GM19351 (cell line): ENCODE measurements around the gene DYSF.

Source experiments
- ATAC-seq: cut with Tn5 transposase; IDR thresholded peaks from one replicate; pipeline ENCODE4 v1.9.1; 2021; ENCODE audit warnings: mild to moderate bottlenecking, moderate library complexity; ENCODE audit not compliant: unreplicated experiment

Gene DYSF

DNA sequence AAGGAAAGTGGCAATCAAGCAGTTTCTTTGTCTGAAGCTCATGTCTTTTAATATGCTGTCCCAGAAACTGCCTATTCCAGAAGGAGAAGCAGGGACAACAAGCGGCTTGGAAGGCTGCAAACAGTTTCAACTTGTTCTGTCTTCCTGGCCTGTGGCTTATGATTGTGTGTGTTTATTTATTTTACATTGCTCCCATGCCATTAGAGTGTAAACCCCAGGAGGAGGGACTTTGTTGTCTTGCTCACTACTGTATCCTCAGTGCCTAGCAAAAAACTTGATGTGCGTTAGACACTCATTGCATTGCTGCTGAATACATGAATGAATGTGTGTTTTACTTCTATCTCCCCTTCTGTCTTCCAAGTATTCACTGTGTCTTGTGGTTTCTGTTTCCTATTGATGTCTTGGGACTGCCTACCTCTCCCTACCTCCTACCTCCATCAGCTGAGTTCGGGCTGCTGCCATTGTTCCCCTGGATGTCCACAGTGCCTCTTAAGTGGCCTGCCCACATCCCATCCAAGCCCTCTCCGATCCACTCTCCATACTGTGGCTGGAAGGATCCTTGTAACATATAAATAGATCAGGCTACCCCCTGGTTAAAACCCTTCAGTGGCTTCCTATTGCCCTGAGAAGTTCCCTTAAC is 261.4 kb downstream of the DYSF start:
- ATAC-seq: no peak

DNA sequence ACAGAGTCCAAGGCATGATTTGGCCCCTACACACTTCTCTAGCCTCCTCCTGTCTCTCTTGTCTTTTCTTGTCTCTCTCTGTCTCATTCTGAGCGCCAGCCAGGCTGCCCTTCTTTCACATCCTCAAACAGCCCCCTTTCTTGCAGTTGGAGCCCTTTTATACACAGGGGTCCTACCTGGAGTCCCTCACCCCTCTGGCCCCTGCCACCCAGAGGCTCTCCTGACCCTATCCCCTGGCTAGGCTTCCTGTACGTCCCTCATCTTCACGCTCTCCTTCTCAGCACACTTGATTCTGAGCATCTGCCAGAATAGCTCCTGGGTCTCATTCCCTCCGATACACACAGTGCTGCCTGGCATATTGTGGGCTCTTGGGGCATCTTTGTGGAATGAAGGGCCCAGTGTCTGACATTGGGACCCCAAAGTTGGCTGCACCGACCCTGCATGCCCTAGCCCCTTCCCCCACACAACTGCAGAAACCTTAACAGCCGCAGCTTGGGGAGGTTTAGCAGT is 261.9 kb downstream of the DYSF start:
- no peak for ATAC-seq

DNA sequence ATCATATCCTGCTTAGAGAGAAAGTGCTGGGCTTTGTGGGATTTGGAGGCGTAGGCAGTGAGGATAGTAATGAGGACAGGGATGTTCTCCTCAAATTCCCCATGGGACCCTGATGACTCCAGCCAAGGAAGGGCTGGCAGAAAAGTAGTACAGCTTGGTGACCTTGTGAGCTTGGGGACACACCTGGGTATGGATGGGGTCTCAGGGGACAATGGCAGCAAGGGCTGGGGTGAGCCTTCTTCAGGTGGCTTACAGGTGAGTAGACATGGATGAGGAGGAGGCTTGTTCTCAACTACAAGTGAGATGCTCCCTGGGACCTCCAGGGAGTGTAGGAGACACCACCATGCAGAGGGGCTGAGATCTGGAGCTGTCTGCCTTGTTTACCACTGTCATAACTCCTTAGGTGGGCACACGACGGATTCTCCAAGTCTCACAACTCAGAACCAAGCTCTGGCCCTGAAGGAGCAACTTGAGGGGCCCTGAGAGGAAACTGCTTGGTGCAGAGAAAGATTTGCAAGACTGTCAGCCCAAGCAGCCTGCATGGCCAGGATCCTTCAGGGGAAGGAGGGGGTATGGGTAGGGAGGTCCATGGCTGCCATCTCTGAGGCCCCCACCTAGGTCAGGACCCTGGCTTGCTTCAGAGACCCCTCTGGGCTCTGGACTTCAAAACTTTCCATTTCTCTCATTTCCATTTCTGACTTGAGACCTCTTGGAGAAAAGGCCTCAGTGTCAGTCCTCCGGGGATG is 262.8 kb downstream of the DYSF start:
- ATAC-seq: no peak

DNA sequence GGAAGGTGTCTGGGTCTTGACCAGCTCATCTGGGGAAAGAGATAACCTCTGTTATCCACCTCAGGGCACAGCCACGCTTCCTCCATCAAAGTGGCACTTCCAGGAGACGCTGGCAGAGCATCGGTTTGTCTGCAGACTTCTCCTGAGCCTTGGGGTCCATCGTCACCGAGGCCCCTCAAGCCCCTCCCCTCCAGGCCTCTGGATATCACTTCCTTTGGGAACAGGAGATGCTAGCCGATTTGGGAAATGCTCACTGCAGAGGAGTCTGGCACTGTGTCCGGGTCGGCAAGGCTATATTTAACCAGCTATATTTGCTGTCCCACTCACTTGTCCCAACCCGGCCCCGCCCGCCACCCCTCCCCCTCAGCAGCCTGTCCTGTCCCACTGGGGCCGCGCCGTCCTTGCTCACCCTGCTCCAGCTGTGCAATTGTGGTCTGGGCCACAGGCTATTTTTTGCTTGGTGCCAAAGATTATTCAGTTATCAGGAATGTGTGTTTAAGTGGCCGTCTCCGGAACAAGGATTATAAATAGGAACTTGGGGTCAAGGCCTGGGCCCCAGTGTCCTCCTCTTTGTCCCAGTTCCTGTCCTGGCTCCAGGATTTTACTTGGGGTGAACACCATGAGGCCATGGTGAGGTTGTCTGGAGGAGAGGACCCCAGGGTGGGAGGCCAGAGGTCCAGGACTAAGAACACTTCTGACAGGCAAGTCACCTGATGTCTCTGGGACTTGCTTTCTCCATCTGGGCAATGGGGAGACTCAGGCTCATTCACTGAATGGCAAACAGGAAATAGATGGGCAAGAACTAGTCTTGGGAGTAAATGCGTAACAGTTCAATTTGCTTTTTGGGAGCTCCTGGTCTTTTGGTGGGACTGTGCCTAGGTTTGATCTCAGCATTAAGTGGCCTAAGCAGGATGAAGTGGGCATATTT is 263.6 kb downstream of the DYSF start:
- no peak for ATAC-seq

DNA sequence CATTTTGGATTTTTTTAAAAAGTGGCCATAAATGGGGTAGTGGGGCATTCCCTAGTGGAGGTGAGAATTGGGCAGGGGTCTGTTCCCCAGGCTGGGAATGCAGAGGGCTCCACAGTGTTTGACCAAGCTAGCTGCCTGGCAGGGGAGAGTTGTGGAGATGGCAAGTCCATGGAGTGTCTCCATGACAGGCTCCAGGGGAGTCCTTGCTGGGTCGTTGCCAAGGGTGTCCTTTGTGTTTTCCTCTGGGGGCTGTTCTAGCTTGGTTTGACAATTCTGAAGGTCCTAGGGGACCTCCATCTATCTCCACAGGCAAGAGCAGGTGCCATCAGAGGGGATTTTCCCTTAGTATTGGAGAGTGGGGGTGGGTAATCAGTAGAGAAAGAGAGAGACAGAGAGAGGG is 265.3 kb downstream of the DYSF start:
- no peak for ATAC-seq

DNA sequence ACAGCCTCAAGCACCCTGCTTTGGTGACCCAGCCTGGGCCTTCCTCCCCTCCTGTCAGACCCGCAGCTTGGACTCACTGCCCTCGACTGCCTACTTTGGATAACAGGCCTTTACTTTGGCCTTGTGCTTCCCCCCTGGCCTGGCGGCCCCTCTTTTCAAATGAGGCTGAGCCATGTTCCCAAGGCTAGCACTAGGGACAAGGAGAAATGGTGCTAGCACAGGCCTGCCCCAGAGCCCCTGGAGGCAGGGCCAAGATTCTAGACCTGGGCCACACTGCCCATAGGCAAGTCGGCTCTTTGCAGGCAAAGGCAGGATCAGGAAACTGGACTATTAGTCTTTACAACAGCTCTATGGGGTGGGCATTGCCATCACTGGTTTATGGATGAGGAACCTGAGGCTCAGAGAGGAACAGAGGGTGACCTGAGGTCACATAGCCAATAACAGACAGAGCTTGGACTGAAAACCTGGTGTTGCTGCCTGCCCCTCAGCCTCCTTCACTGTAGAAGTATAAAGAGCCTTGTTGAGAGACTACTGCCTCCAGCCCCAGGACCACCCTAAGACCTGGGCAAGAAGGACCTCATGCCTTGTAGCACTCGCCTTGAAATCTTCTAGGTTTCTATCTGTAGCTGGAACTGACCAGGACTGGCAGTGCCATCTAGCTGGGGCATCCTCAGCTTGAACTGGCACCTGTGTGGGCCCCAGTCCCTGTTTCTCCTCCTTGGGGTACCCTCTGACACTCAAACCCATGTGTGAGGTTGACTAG is 266.3 kb downstream of the DYSF start:
- no peak for ATAC-seq

DNA sequence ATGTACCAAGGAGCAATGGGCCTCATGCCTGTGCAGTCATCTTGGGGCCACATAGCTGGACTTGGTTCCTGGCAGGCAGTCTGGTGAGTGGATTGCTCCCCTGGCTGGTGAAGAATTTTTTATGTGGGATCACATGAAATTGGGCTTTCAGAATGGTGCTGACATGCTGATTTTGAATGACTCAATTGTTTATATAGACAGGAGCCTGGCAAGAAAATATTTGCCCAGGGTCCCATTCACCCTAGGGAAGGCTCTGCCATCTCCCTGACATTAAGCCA is 266.9 kb downstream of the DYSF start:
- no peak for ATAC-seq

DNA sequence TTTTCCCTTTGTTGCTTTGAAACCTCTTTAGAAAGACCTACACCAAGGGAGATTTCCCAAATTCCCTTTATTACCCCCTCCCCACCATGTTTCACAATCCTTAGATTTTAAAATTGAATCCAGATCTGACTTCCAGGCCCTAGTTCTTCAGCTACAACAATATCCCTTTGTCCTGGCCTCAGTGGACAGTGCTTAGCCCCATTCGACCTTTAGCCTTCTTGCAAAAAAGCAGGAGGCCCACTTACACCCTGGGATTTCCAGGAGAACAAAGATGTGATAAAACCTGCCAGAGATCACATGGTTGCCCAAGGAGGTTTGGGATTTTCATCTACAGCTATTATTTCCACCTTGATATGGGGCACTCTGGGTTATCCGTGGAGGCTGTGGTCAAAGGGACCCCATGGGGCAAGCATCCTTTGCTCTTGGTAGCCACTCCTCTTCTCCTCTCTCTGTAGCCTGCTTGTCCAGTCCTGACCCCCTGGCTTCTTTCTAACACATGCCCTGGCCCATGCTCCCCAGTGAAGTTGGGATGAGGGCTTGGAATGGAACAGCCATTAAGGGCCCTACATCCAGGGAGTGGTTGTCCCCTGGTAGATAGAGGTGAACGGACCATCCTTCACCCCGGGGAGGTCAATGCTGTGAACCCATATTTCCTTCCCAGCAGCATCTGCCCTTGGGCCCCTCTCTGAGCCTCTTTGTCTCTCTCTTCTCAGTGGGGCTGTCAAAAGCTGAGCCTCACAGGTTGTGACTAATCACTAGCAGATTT is 267.4 kb downstream of the DYSF start:
- no peak for ATAC-seq

DNA sequence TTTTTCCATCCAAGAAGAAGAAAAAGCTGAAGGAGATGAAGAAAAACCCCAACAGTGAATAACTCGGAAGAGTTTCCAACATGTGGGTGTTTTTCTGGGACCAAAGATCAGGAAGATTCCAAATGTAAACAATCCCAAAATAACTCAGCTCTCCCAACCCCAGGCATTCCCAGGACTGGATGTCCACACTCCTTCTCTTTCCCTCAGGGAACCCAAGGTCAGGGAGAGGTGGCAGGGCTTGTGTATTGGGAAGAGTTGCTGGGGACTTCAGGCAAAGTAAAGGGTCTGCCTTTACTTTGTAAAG is 268.0 kb downstream of the DYSF start:
- no peak for ATAC-seq

DNA sequence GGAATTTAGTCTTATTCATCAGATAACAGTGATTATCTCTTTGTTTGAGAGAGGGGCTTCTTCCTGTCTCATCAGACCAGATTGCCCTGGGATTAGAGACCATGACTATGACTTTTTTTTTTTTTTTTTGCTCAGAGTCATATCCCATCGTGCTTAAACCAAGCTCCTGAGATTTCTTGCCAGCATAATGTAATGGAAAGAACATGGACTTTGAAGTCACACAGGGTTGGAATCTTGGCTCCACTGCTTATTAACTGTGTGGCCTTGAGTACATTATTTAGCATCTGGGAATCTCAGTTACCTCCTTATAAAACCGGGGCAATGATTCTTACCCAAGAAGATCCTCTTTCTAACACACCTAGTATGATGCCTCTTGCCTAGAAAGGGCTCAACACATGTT is 268.3 kb downstream of the DYSF start:
- no peak for ATAC-seq

DNA sequence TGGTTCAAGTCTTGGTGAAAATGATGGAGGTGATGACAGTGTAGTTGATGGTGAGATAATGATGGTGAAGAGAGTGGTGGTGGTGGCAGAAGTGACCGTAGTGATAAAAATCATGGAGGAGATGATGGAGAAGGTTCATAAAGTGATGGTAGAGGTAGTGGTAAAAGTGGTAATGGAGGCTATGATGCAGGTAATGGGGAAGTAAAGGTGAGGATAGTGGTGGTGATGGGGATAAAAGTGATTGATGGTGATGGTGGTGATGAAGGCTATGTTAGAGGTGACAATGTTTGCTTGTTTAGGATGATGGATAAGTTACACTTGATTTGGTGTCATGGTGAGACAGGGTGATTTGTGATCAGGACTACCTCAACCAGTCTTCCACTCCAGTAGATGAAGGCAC is 268.9 kb downstream of the DYSF start:
- ATAC-seq: no peak

DNA sequence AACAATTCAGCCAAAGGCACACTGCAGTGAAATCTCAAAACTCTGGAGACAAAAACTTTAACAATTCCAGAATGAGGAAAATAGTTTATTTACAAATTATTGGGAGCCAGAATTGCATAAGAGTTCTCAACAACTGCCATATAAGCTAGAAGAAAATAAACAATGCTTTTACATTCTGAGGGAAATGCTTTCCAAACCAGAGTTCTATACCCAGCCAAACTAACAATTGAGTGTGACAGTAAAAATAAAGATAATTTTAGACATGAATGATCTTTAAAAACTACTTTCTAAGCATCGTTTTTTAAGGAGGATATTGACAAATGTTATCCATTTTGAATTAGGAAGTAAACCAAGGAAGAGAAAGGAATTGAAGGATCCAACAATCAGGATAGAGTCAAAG is 271.4 kb downstream of the DYSF start:
- ATAC-seq: no peak

DNA sequence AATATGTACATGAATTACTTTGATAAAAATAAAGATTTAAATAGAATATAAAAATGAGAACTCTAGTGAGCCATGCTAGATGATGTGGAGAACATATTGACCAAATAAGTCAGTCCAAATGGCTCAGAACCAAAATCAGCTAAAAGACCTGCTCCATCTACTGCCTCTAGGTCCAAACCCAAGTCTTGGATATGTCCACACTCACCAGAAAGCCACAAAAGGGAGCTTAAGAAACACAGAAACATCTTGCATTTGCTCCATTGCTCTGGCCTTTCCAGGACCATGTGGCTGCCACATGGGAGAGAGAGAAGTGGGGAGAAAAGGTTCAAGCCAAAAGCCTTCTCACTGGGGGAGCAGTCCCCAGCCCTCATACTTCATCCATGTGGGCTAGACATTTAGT is 272.5 kb downstream of the DYSF start:
- no peak for ATAC-seq

DNA sequence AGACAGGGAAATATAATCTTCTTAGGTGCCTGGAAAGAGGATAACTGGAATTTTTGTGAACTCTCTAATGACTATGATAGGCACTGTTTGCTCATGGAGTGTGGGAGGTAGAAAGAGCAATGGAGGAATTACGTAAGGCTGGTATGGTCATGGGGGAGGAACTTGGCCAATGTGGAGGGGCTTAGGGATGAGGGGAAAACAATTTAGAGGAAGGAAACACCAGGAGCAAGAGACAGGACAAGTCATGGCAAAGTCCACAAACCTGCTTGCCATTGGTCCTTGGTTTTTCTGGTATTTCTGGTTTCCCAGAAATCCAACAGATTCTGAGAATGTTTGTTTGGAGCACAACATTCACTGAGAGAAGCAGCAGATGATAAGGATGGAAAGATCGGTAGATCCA is 274.2 kb downstream of the DYSF start:
- no peak for ATAC-seq

DNA sequence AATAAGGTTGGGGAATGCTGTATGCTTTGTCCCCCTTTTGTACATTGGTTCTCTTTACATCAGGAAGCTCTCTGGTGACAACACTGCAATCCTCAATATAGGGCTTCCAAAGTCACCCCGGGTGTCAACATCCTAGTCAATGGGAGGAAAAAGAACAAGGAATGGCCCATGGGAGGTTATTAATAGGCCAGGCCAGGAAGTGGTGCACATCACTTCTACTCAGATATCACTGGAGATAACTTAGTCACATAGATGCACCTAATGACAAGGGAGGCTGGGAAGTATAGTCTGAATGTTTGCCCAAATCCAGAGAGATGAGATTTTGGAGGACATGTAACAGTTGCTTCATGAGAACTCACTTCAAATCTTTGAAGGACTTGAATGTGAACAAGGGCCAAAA is 274.7 kb downstream of the DYSF start:
- no peak for ATAC-seq

DNA sequence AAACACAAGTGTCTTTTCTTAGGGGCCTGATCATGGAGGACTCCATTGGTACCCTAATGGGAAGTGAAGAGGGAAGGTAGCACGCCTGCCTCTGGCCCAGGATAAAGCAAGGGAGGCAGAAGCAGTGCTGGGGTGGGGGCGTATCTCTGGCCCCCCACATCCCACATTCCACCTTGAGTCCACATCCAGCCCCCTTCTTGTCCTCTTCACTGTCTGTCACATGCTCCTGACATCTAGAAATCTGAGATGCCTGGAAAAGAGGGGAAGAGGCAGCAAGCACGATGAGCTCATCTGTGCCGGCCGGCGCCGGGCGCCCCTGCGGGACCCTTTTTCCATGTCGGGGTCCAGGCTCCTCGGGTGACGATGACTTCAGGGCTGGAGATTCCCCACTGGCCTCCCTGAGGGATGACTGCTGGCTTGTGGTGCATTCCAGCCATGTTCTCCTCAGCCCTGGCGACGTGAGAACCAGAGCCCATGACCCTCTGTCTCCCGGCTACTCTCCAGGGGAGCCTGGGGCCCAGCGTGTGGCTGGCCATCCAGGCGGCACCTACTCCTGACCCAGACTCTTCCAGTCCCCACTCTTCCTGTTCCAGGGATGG is 277.5 kb downstream of the DYSF start:
- no peak for ATAC-seq

DNA sequence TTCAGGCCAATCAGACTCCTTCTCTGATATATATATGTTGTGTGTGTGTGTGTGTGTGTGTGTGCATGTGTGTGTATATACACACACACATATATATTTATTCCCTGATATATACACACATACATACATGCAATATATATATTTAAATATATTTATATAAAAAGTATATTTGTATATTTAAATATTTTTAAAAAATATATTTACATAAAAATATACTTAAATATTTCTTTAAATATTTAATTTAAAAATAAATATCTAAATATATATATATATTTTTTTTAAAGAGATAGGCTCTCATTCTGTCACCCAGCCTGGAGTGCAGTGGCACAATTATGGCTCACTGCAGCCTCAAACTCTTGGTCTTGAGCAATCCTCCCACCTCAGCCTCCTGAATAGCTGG is 281.3 kb downstream of the DYSF start:
- no peak for ATAC-seq

DNA sequence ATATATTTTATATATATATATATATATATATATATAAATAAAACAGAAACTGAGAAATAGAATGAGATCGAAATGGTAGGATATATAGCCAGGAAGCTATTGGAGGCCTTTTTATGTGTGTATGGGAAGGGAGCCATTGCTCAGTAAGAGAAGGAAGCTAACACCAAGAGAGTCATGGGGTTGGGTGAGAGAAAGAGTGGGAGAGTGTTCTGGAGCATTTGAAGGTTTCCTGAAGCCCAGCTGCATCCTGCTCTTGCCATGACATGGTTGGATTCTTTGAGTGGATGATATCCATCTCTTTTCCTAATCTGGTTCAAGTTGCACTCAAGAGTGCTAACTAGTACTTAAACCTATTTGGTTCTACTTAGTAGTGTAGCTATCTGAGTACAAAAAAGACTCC is 282.3 kb downstream of the DYSF start:
- no peak for ATAC-seq
